HEK293 (cell line): ENCODE data around the gene VGLL2.
A peak's percentile ranks its signal among the peaks of the same experiment; 100 is the strongest.

Source experiments
- CTCF ChIA-PET: fragments of 350-600 bp; formaldehyde crosslinking; extraction: SDS; loops from one replicate; lab custom pipeline; 2021; ENCODE audit warnings: antibody characterized with exemption; lab: Yijun Ruan, JAX
- POLR2A ChIA-PET: fragments of 300-600 bp; formaldehyde crosslinking; extraction: SDS; loops from one replicate; lab custom pipeline; 2020; ENCODE audit warnings: antibody characterized with exemption, inconsistent platforms; lab: Yijun Ruan, JAX
- H3K27ac ChIP-seq: fragments of 200-500 bp; sonication (Bioruptor generic); 2 replicates; pipeline ENCODE4 v1.5.1; 2014; ENCODE audit warnings: low read depth, low read length, control low read depth, inconsistent platforms; ENCODE audit errors: extremely low read depth
- H3K36me3 ChIP-seq, 2 experiments: fragments of 200-500 bp in 1 of 2; sonication (Bioruptor generic) in 1 of 2; 1 replicate in 1 of 2; 2 replicates in 1 of 2; pipeline ENCODE4 v1.5.1; 2014 to 2017; ENCODE audit warnings: inconsistent platforms in 2 of 2, low read length in 2 of 2; ENCODE audit not compliant: control insufficient read depth in 2 of 2, insufficient read depth in 1 of 2
- H3K4me1 ChIP-seq: fragments of 200-500 bp; sonication (Bioruptor generic); 2 replicates; pipeline ENCODE4 v1.5.1; 2014; ENCODE audit warnings: mild to moderate bottlenecking, low read length, inconsistent platforms; ENCODE audit not compliant: control insufficient read depth, insufficient read depth
- H3K4me3 ChIP-seq: 2 replicates; pipeline ENCODE4 v1.5.1; 2011; ENCODE audit warnings: low read depth, mild to moderate bottlenecking, control low read depth, low read length, moderate library complexity
- H3K9me3 ChIP-seq: fragments of 200-500 bp; sonication (Bioruptor generic); 2 replicates; pipeline ENCODE4 v1.5.1; 2014; ENCODE audit warnings: low read depth, low read length, inconsistent platforms; ENCODE audit not compliant: control insufficient read depth, insufficient read depth
- OVOL3 ChIP-seq: fragments of 450-650 bp; formaldehyde crosslinking; IDR thresholded peaks from 2 replicates; pipeline ENCODE4 v1.5.1; 2016; ENCODE audit warnings: missing biosample characterization, missing genetic modification characterization
- TCF7L2 ChIP-seq: IDR thresholded peaks from 2 replicates; pipeline ENCODE4 v1.6.1; 2011; ENCODE audit warnings: low read depth, mild to moderate bottlenecking, inconsistent platforms, low read length, moderate library complexity, borderline replicate concordance
- ZBTB7A ChIP-seq: fragments of 450-650 bp; formaldehyde crosslinking; IDR thresholded peaks from 2 replicates; pipeline ENCODE4 v1.5.1; 2016; ENCODE audit warnings: low read depth, missing biosample characterization, missing genetic modification characterization
- ZNF146 ChIP-seq: fragments of 450-650 bp; formaldehyde crosslinking; IDR thresholded peaks from 2 replicates; pipeline ENCODE4 v1.5.1; 2016; ENCODE audit warnings: missing biosample characterization, missing genetic modification characterization
- ZNF354C ChIP-seq: fragments of 450-650 bp; formaldehyde crosslinking; IDR thresholded peaks from 2 replicates; pipeline ENCODE4 v1.5.1; 2016; ENCODE audit warnings: missing biosample characterization, missing genetic modification characterization, low read depth, borderline replicate concordance
- ZNF391 ChIP-seq: fragments of 450-650 bp; formaldehyde crosslinking; IDR thresholded peaks from 2 replicates; pipeline ENCODE4 v1.5.1; 2016; ENCODE audit warnings: low read depth, missing biosample characterization, missing genetic modification characterization, borderline replicate concordance
- ZNF571 ChIP-seq: fragments of 450-650 bp; formaldehyde crosslinking; IDR thresholded peaks from 2 replicates; pipeline ENCODE4 v1.5.0; 2017; ENCODE audit warnings: missing biosample characterization, missing genetic modification characterization
- ZNF596 ChIP-seq: fragments of 450-650 bp; IDR thresholded peaks from 2 replicates; pipeline ENCODE4 v1.5.0; 2018; ENCODE audit warnings: missing biosample characterization, mild to moderate bottlenecking, missing genetic modification characterization, moderate library complexity
- ZNF785 ChIP-seq: fragments of 450-650 bp; formaldehyde crosslinking; IDR thresholded peaks from 2 replicates; pipeline ENCODE4 v1.5.1; 2016; ENCODE audit warnings: missing biosample characterization, missing genetic modification characterization
- TF ChIP-seq, protein P1 (sequence below): fragments of 450-650 bp; formaldehyde crosslinking; conservative IDR thresholded peaks from 2 replicates; pipeline ENCODE4 v1.5.1; 2016; ENCODE audit warnings: low read depth, missing biosample characterization, missing genetic modification characterization
- TF ChIP-seq, protein P2 (sequence below): fragments of 450-650 bp; formaldehyde crosslinking; IDR thresholded peaks from 2 replicates; pipeline ENCODE4 v1.5.1; 2016; ENCODE audit warnings: missing biosample characterization, missing genetic modification characterization
- TF ChIP-seq, protein P3 (sequence below): fragments of 450-650 bp; formaldehyde crosslinking; IDR thresholded peaks from 2 replicates; pipeline ENCODE4 v1.5.1; 2016; ENCODE audit warnings: missing biosample characterization, missing genetic modification characterization
- TF ChIP-seq, protein P4 (sequence below): fragments of 450-650 bp; formaldehyde crosslinking; IDR thresholded peaks from 2 replicates; pipeline ENCODE4 v1.5.0; 2017; ENCODE audit warnings: missing biosample characterization, missing genetic modification characterization, borderline replicate concordance
- TF ChIP-seq, protein P5 (sequence below): fragments of 450-650 bp; formaldehyde crosslinking; IDR thresholded peaks from 2 replicates; pipeline ENCODE4 v1.5.1; 2017; ENCODE audit warnings: missing biosample characterization, mild to moderate bottlenecking, missing genetic modification characterization, moderate library complexity

VGLL2 gene

DNA sequence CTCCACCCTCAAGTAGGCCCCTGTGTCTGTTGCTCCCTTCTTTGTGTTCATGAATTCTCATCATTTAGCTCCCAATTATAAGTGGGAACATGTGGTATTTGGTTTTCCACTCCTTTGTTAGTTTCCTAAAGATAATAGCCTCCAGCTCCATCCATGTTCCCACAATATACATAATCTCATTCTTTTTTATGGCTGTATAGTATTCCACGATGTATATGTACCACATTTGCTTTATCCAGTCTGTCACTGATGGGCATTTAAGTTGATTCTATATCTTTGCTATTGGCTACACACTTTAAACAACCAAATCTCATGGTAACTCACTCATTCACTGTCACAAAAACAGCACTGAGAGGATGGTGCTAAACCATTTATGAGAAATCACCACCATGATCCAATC, 35.5 kb upstream of the VGLL2 start:
- ChIA-PET POLR2A (no interaction called here), CTCF (no interaction called here)
- TF ChIP-seq, protein P1, sequence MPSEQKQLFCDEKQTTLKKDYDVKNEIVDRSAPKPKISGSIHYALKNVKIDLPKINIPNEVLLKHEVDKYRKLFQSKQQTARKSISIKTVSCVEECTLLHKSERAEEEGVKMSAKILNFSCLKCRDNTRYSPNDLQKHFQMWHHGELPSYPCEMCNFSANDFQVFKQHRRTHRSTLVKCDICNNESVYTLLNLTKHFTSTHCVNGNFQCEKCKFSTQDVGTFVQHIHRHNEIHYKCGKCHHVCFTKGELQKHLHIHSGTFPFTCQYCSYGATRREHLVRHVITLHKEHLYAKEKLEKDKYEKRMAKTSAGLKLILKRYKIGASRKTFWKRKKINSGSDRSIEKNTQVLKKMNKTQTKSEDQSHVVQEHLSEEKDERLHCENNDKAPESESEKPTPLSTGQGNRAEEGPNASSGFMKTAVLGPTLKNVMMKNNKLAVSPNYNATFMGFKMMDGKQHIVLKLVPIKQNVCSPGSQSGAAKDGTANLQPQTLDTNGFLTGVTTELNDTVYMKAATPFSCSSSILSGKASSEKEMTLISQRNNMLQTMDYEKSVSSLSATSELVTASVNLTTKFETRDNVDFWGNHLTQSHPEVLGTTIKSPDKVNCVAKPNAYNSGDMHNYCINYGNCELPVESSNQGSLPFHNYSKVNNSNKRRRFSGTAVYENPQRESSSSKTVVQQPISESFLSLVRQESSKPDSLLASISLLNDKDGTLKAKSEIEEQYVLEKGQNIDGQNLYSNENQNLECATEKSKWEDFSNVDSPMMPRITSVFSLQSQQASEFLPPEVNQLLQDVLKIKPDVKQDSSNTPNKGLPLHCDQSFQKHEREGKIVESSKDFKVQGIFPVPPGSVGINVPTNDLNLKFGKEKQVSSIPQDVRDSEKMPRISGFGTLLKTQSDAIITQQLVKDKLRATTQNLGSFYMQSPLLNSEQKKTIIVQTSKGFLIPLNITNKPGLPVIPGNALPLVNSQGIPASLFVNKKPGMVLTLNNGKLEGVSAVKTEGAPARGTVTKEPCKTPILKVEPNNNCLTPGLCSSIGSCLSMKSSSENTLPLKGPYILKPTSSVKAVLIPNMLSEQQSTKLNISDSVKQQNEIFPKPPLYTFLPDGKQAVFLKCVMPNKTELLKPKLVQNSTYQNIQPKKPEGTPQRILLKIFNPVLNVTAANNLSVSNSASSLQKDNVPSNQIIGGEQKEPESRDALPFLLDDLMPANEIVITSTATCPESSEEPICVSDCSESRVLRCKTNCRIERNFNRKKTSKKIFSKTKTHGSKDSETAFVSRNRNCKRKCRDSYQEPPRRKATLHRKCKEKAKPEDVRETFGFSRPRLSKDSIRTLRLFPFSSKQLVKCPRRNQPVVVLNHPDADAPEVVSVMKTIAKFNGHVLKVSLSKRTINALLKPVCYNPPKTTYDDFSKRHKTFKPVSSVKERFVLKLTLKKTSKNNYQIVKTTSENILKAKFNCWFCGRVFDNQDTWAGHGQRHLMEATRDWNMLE = no peak
- TF ChIP-seq, protein P2, sequence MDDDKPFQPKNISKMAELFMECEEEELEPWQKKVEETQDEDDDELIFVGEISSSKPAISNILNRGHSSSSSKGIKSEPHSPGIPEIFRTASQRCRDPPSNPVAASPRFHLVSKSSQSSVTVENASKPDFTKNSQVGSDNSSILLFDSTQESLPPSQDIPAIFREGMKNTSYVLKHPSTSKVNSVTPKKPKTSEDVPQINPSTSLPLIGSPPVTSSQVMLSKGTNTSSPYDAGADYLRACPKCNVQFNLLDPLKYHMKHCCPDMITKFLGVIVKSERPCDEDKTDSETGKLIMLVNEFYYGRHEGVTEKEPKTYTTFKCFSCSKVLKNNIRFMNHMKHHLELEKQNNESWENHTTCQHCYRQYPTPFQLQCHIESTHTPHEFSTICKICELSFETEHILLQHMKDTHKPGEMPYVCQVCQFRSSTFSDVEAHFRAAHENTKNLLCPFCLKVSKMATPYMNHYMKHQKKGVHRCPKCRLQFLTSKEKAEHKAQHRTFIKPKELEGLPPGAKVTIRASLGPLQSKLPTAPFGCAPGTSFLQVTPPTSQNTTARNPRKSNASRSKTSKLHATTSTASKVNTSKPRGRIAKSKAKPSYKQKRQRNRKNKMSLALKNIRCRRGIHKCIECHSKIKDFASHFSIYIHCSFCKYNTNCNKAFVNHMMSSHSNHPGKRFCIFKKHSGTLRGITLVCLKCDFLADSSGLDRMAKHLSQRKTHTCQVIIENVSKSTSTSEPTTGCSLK (tag by site-specific recombination) = no peak
- TF ChIP-seq ZNF146 (tag by site-specific recombination) = peak; percentile 79
- Histone ChIP-seq H3K9me3 (no peaks in the 10 kb centered on the region), H3K4me3 (no peak overlapping the region), H3K4me1 (no peaks in the 10 kb centered on the region), H3K36me3 (no peaks in the 10 kb centered on the region), H3K27ac (no peak overlapping the region)

DNA sequence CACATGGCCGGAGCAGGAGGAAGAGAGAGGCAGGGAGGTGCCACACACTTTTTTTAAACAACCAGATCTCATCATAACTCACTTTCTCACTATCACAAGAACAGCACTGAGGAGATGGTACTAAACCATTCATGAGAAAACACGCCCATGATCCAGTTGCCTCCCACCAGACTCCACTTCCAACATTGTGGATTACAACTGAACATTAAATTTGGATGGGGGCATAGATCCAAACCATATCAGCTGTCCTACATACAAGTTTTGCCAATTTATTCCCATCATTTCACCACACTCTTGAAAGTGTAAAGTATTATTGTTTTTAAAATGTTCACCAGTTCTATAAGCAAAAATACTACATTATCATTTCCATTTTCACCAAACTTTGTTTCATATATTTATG, 33.9 kb upstream of the VGLL2 start:
- H3K9me3 ChIP-seq = no peaks in the 10 kb centered on the region
- H3K4me3 ChIP-seq = no peak overlapping the region
- TF ChIP-seq OVOL3 (no peak), ZNF354C (tag by site-specific recombination) (no peak), ZBTB7A (no peak), ZNF596 (tag by site-specific recombination) (no peak), TCF7L2 (no peak), ZNF785 (tag by site-specific recombination) (no peak), ZNF391 (tag by site-specific recombination) (no peak), ZNF571 (tag by site-specific recombination) (no peak)
- TF ChIP-seq, protein P3, sequence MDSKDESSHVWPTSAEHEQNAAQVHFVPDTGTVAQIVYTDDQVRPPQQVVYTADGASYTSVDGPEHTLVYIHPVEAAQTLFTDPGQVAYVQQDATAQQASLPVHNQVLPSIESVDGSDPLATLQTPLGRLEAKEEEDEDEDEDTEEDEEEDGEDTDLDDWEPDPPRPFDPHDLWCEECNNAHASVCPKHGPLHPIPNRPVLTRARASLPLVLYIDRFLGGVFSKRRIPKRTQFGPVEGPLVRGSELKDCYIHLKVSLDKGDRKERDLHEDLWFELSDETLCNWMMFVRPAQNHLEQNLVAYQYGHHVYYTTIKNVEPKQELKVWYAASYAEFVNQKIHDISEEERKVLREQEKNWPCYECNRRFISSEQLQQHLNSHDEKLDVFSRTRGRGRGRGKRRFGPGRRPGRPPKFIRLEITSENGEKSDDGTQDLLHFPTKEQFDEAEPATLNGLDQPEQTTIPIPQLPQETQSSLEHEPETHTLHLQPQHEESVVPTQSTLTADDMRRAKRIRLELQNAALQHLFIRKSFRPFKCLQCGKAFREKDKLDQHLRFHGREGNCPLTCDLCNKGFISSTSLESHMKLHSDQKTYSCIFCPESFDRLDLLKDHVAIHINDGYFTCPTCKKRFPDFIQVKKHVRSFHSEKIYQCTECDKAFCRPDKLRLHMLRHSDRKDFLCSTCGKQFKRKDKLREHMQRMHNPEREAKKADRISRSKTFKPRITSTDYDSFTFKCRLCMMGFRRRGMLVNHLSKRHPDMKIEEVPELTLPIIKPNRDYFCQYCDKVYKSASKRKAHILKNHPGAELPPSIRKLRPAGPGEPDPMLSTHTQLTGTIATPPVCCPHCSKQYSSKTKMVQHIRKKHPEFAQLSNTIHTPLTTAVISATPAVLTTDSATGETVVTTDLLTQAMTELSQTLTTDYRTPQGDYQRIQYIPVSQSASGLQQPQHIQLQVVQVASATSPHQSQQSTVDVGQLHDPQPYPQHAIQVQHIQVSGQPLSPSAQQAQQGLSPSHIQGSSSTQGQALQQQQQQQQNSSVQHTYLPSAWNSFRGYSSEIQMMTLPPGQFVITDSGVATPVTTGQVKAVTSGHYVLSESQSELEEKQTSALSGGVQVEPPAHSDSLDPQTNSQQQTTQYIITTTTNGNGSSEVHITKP (tag by site-specific recombination) = no peak
- TF ChIP-seq, protein P4, sequence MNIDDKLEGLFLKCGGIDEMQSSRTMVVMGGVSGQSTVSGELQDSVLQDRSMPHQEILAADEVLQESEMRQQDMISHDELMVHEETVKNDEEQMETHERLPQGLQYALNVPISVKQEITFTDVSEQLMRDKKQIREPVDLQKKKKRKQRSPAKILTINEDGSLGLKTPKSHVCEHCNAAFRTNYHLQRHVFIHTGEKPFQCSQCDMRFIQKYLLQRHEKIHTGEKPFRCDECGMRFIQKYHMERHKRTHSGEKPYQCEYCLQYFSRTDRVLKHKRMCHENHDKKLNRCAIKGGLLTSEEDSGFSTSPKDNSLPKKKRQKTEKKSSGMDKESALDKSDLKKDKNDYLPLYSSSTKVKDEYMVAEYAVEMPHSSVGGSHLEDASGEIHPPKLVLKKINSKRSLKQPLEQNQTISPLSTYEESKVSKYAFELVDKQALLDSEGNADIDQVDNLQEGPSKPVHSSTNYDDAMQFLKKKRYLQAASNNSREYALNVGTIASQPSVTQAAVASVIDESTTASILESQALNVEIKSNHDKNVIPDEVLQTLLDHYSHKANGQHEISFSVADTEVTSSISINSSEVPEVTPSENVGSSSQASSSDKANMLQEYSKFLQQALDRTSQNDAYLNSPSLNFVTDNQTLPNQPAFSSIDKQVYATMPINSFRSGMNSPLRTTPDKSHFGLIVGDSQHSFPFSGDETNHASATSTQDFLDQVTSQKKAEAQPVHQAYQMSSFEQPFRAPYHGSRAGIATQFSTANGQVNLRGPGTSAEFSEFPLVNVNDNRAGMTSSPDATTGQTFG (tag by site-specific recombination) = no peak
- TF ChIP-seq, protein P5, sequence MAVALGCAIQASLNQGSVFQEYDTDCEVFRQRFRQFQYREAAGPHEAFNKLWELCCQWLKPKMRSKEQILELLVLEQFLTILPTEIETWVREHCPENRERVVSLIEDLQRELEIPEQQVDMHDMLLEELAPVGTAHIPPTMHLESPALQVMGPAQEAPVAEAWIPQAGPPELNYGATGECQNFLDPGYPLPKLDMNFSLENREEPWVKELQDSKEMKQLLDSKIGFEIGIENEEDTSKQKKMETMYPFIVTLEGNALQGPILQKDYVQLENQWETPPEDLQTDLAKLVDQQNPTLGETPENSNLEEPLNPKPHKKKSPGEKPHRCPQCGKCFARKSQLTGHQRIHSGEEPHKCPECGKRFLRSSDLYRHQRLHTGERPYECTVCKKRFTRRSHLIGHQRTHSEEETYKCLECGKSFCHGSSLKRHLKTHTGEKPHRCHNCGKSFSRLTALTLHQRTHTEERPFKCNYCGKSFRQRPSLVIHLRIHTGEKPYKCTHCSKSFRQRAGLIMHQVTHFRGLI (tag by site-specific recombination) = no peak
- CTCF ChIA-PET = no interaction called here
- H3K4me1 ChIP-seq = no peaks in the 10 kb centered on the region
- POLR2A ChIA-PET = no interaction called here
- no peak overlapping the region for H3K27ac ChIP-seq
- no peaks in the 10 kb centered on the region for H3K36me3 ChIP-seq
